GM10266 (cell line): ENCODE measurements around the gene NARS2.
"Not testable (repeated sequence)": the region's sequence is repeated elsewhere in the genome, so short reads cannot be mapped to it uniquely, and the experiment has no call there.

Experiments
- DNase-seq: peaks from one replicate; pipeline ENCODE4 v3.0.0; 2012; ENCODE audit errors: extremely low spot score
- TF ChIP-seq, protein P1 (sequence below): IDR thresholded peaks from 2 replicates; pipeline ENCODE4 v1.5.1; 2012; ENCODE audit warnings: mild to moderate bottlenecking, low read depth; ENCODE audit not compliant: control insufficient read depth, insufficient read depth; ENCODE audit errors: missing control alignments

Gene NARS2

DNA sequence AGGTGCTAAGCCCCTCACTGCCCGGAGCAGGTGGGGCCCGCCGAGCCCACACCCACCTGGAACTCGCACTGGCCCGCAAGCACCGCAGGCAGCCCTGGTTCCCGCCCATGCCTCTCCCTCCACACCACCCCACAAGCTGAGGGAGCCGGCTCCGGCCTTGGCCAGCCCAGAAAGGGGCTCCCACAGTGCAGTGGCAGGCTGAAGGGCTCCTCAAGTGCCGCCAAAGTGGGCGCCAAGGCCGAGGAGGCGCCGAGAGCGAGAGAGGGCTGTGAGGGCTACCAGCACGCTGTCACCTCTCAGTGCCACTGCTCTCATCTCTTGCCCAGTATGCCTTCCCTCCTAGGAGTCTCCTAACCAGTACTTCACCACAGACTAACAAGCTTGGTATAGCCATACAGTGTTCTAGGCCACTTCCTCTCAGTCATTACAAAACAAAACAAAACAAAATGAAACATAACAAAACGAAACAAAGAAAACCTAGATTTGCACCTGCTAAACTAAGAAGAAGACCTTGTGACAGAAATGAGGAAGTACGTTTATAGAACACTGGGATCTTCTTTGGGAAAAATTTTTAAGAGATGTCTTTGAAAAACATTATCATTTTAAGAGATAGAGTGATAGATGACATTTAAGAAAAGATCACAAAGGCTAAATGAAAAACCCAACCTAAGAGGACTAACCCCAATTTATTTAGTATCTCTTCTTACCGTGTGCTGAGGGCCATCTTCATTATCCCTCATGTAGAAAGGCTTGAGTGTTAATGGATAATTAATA is 109.3 kb downstream of the NARS2 start:
- TF ChIP-seq, protein P1, sequence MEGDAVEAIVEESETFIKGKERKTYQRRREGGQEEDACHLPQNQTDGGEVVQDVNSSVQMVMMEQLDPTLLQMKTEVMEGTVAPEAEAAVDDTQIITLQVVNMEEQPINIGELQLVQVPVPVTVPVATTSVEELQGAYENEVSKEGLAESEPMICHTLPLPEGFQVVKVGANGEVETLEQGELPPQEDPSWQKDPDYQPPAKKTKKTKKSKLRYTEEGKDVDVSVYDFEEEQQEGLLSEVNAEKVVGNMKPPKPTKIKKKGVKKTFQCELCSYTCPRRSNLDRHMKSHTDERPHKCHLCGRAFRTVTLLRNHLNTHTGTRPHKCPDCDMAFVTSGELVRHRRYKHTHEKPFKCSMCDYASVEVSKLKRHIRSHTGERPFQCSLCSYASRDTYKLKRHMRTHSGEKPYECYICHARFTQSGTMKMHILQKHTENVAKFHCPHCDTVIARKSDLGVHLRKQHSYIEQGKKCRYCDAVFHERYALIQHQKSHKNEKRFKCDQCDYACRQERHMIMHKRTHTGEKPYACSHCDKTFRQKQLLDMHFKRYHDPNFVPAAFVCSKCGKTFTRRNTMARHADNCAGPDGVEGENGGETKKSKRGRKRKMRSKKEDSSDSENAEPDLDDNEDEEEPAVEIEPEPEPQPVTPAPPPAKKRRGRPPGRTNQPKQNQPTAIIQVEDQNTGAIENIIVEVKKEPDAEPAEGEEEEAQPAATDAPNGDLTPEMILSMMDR: no peak
- DNase-seq: peak; percentile 81

DNA sequence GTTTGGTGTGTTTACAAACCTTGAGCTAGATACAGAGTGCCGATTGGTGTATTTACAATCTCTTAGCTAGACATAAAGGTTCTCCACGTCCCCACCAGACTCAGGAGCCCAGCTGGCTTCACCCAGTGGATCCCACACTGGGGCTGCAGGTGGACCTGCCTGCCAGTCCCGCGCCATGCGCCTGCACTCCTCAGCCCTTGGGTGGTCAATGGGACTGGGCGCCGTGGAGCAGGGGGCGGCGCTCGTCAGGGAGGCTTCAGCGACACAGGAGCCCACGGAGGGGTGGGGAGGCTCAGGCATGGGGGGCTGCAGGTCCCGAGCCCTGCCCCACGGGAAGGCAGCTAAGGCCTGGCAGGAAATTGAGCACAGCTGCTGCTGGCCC is 109.9 kb downstream of the NARS2 start:
- DNase-seq: not testable (repeated sequence)

DNA sequence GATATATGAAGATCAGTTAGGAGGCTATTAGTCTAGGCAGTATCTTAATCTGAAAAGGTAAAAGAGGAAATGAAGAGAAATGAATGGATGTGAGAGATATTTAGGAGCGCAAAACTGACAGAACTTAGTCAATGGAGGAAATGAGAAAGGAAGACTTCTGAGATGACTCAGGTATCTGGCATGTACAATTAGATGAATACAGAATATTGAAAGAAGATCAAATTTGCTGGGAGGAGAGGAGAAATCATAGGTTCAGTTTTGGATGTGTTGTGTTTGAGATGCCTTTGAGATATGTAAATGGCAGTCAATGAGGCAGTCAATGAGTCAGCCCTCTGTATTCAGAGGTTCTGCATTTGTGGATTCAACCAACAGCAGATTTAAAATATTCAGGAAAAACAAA is 114.2 kb downstream of the NARS2 start:
- TF ChIP-seq, protein P1: no peak
- DNase-seq: no peak

DNA sequence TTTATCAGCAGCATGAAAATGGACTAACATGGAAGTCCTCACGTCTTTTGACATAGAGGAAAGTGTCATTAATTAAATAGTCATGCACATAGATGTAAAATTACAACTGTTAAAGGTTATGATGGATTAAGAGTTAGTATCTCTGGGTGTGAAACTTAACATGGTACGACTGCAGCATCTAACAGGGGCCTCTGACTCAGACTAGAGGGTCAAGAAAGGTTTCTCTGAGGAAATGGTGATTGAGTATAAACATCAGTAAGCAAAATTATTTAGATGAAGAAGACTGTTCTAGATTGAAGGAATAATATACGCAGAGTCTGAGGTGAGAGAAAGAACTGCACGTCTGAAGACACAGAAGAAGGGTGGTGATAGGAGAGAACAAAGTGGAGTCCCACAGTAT is 114.9 kb downstream of the NARS2 start:
- no peak for DNase-seq
- TF ChIP-seq, protein P1: no peak

DNA sequence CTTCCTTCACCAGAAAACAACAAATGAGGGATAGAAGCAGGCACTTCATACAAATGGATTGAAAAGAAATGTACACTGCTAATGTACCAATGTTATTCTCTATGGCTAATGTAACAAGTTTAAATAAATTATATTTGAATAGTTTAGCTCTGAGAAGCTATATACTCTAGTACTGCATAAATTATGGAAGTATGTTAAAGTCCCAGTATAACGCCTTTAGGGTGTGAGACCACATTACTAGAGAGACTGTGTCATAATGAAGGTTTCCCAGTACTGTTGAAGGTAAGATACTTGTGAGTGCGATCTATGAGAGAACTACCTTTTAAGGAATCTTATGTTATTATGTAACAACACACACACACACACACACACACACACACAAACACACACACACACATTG is 117.2 kb downstream of the NARS2 start:
- no peak for DNase-seq
- TF ChIP-seq, protein P1: no peak

DNA sequence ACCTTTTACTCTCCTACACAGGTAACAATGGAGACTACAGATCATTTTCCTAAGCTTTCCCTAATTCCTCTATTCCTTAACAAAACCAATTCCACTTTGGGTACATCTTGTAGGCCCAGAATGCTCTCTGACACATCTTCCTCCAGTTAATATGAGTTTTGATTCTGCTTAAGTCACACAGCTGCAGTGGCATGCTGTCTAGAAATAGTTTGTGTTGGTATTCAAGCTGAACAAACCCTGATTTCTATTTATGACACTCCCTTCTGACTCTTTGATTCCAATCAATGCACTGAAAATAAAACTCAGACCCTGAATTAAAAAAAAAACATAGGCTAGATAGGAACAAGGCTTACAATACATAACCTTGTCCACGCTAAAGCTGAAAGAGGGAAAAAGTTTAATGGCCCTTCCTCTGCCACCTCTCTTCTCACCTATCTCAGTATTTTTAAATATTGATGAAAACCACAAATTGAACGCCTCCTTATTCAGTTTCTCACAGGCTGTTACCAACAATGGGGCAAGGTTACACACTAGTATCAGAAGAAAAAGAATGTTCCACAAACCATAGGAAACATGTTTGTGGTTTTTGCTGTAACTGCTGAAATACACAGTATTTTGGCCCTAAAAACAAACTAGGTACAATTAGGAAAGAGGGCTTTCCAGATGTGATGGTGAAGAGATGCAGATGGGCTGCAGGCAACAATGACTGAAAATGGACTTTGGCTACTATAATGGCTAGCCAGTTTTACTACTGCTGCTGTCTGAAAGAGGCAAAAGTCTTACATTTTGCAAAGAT is 121.3 kb downstream of the NARS2 start:
- peak; percentile 14 for DNase-seq
- TF ChIP-seq, protein P1: no peak

DNA sequence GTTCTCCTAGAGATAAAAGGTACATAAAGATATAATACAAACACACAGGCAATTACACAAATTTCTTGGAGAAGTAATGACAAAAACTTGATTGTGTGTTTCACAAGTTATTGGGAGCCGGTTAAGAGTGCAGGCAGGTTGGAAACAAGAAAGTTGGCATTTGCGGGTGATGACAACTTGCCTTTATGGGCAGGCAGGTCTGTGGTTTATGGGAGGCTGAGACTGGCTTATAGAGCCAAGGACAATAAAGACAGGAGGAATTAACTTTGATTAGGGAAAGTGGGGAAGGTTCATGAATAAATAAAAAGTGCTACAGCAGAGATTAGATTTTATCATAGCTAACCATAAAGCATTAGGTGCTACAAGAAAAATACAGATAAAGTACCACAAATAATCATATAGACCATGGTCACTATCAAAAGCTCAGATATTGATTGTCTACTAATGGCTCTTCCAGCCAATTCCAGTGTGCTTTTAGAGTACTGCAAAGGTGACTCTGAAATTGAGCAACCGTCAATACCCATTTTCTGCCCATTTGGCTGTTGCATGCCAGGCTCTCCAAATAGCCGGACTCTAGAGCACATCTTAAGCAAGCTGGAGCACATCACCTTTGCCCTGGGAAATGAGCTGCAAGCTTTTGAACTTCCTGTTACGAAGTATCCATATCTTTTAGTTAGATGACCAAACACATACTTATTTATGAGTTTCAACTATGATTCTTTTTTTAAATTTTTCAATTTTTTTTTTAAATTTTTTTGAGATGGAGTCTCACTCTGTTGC is 123.1 kb downstream of the NARS2 start:
- TF ChIP-seq, protein P1: no peak
- DNase-seq: no peak
